Islet of Langerhans (tissue), 1 donor: ENCODE data around the gene PRKG1.
"Not testable (repeated sequence)": the region's sequence is repeated elsewhere in the genome, so short reads cannot be mapped to it uniquely, and the experiment has no call there.

ENCODE experiments used
- FAIRE-seq: peaks from one replicate; lab custom pipeline; 2011; peaks lifted over from hg19 to GRCh38; lab: Jason Lieb, UNC

The PRKG1 gene

GRCh38 chr10:52226197-52226847, 1152.0 kb downstream of the PRKG1 start:
- no peak for FAIRE-seq

- no peak for FAIRE-seq
Measured at GRCh38 chr10:52228556-52228955, 1154.3 kb downstream of the PRKG1 start.

GRCh38 chr10:52229291-52229931, 1155.1 kb downstream of the PRKG1 start:
- no peak for FAIRE-seq

GRCh38 chr10:52232561-52233350, 1158.5 kb downstream of the PRKG1 start:
- no peak for FAIRE-seq

- not testable (repeated sequence) for FAIRE-seq
Measured at GRCh38 chr10:52233351-52233991, 1159.2 kb downstream of the PRKG1 start.

GRCh38 chr10:52239771-52240170, 1165.5 kb downstream of the PRKG1 start:
- no peak for FAIRE-seq

- no peak for FAIRE-seq
Measured at GRCh38 chr10:52245547-52245946, 1171.3 kb downstream of the PRKG1 start.

- FAIRE-seq = not testable (repeated sequence)
Measured at GRCh38 chr10:52247929-52248328, 1173.6 kb downstream of the PRKG1 start.

- no peak for FAIRE-seq
Measured at GRCh38 chr10:52248697-52249306, 1174.5 kb downstream of the PRKG1 start.

- FAIRE-seq = no peak
Measured at GRCh38 chr10:52249850-52250395, 1175.6 kb downstream of the PRKG1 start.

GRCh38 chr10:52250510-52250909, 1176.2 kb downstream of the PRKG1 start:
- FAIRE-seq = no peak

GRCh38 chr10:52252307-52252706, 1178.0 kb downstream of the PRKG1 start:
- no peak for FAIRE-seq

GRCh38 chr10:52256832-52257691, 1182.8 kb downstream of the PRKG1 start:
- FAIRE-seq = no peak

- FAIRE-seq = no peak
Measured at GRCh38 chr10:52257692-52258075, 1183.4 kb downstream of the PRKG1 start.

- no peak for FAIRE-seq
Measured at GRCh38 chr10:52258799-52259425, 1184.6 kb downstream of the PRKG1 start.

- FAIRE-seq = no peak
Measured at GRCh38 chr10:52259426-52259812, 1185.1 kb downstream of the PRKG1 start.

- no peak for FAIRE-seq
Measured at GRCh38 chr10:52261362-52261761, 1187.1 kb downstream of the PRKG1 start.

GRCh38 chr10:52265131-52265926, 1191.0 kb downstream of the PRKG1 start:
- no peak for FAIRE-seq

- no peak for FAIRE-seq
Measured at GRCh38 chr10:52266858-52267257, 1192.6 kb downstream of the PRKG1 start.

- FAIRE-seq = no peak
Measured at GRCh38 chr10:52268790-52269189, 1194.5 kb downstream of the PRKG1 start.
